Activated T-cell treated with anti-CD3 and anti-CD28 coated beads, Interleukin-2, amount 50 U/mL, for 72 hours (primary cell): ENCODE measurements around the gene BSND. TPM values are rescaled to one million over a fixed set of nuclear protein-coding genes. Genes with fewer than 3 reads are reported as not detected.
A peak's percentile ranks its signal among the peaks of the same experiment; 100 is the strongest.
"Not testable (repeated sequence)": the region's sequence is repeated elsewhere in the genome, so short reads cannot be mapped to it uniquely, and the experiment has no call there.

Source experiments
- ATAC-seq, 2 donors: fragments of 150-1000 bp; cut with Tn5 transposase; replicated peaks in 1 of 2; 2 replicates each; pipeline ENCODE4 v1.10.0; 2021; ENCODE audit warnings: moderate library complexity in 2 of 2, mild to moderate bottlenecking in 1 of 2
- DNase-seq, 2 donors: peaks; one replicate each; pipeline ENCODE4 v3.0.0; 2021 to 2022; ENCODE audit warnings: mixed read lengths in 1 of 2
- H3K27ac Mint-ChIP-seq: one replicate; pipeline ENCODE4 v1.8.0; 2022; ENCODE audit warnings: mild to moderate bottlenecking, moderate library complexity, mixed read lengths
- H3K27me3 Mint-ChIP-seq: one replicate; pipeline ENCODE4 v1.8.0; 2022; ENCODE audit warnings: low read depth, mixed read lengths
- H3K36me3 Mint-ChIP-seq, 2 donors: one replicate each; pipeline ENCODE4 v1.8.0; 2022; ENCODE audit warnings: mixed read lengths in 2 of 2, mild to moderate bottlenecking in 1 of 2; ENCODE audit not compliant: insufficient read depth in 2 of 2
- H3K4me1 Mint-ChIP-seq: one replicate; pipeline ENCODE4 v1.8.0; 2022; ENCODE audit warnings: low read depth, mixed read lengths
- H3K4me3 Mint-ChIP-seq, 2 donors: one replicate each; pipeline ENCODE4 v1.8.0; 2022; ENCODE audit warnings: mild to moderate bottlenecking in 2 of 2, mixed read lengths in 2 of 2, moderate library complexity in 2 of 2
- H3K9me3 Mint-ChIP-seq, 2 donors: one replicate each; pipeline ENCODE4 v1.8.0; 2022; ENCODE audit warnings: mixed read lengths in 2 of 2
- total RNA-seq, 2 donors: library from RNA; stranded (reverse); gene quantifications; one replicate each; pipeline ENCODE4 v1.2.3, GENCODE V29; 2022

The BSND gene
- total RNA-seq, 2 donors from 2014 or later: not detected

GRCh38 chr1:55001311-55001710, 2.6 kb downstream of the BSND start:
- Mint-ChIP-seq H3K27ac (no peak overlapping the region), H3K4me1 (peaks cover 9% of the 10 kb centered on the region), H3K36me3 (no peaks in the 10 kb centered on the region), H3K4me3 (no peak overlapping the region), H3K27me3 (peaks cover 17% of the 10 kb centered on the region), H3K9me3 (no peaks in the 10 kb centered on the region)
- DNase-seq (no peak), ATAC-seq (no peak)

GRCh38 chr1:55002686-55003085, 4.0 kb downstream of the BSND start:
- Mint-ChIP-seq H3K4me1 (no peaks in the 10 kb centered on the region), H3K27me3 (peaks cover 3% of the 10 kb centered on the region), H3K27ac (no peak overlapping the region), H3K9me3 (no peaks in the 10 kb centered on the region), H3K4me3 (no peak overlapping the region), H3K36me3 (no peaks in the 10 kb centered on the region)
- ATAC-seq (no peak), DNase-seq (no peak)

DNA sequence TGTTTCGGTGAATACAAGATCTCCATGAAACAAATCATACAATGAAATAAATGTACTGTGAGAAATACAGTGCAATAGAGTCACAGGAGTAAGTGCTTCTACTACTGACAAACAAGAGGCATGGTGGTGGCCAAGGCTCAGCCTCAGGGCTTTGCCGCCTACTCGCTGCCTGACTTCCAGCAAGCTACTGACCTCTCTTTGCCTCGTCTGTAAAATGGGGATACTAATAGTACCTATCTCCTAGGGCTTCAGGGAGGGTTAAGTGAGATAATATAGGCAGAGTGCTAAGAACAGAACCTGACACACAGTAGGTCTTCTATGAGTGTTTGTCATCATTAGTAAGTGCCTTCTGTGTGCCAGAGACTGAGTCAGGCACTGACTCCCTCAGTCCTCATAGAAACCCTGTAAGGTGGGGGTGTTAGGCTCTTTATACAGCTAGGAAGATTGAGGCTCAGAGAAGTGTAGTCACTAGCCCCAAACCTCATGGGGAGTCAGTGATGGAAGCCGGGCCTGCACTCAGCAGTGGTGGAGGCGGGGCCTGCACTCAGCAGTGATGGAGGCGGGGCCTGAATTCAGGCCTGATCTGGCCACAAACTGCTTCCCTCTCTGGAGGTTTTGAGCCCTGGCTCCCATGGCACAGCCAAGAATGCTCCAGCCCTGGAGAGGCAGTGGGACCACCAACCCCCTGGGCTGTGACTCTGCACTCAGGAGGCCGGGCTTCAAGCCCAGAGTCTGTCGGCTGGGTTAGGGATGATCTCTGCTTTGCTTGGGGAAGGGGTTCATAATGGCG, 6.8 kb downstream of the BSND start:
- no peaks in the 10 kb centered on the region for H3K4me1 Mint-ChIP-seq
- H3K27ac Mint-ChIP-seq: no peak overlapping the region
- H3K36me3 Mint-ChIP-seq: no peaks in the 10 kb centered on the region
- DNase-seq (no peak), ATAC-seq (peak in 1 of 2 donors; percentile 15)
- no peaks in the 10 kb centered on the region for H3K27me3 Mint-ChIP-seq
- H3K9me3 Mint-ChIP-seq: no peaks in the 10 kb centered on the region
- H3K4me3 Mint-ChIP-seq: no peak overlapping the region

GRCh38 chr1:55006931-55007330, 8.2 kb downstream of the BSND start:
- no peak for DNase-seq
- H3K4me3 Mint-ChIP-seq: no peak overlapping the region
- no peaks in the 10 kb centered on the region for H3K9me3 Mint-ChIP-seq
- no peak for ATAC-seq
- H3K36me3 Mint-ChIP-seq: no peaks in the 10 kb centered on the region
- no peaks in the 10 kb centered on the region for H3K4me1 Mint-ChIP-seq
- H3K27ac Mint-ChIP-seq: no peak overlapping the region
- no peaks in the 10 kb centered on the region for H3K27me3 Mint-ChIP-seq

- DNase-seq (no peak), ATAC-seq (no peak)
- H3K27ac Mint-ChIP-seq: no peak overlapping the region
Observed at GRCh38 chr1:55007625-55008024, 8.9 kb downstream of the BSND start.

DNA sequence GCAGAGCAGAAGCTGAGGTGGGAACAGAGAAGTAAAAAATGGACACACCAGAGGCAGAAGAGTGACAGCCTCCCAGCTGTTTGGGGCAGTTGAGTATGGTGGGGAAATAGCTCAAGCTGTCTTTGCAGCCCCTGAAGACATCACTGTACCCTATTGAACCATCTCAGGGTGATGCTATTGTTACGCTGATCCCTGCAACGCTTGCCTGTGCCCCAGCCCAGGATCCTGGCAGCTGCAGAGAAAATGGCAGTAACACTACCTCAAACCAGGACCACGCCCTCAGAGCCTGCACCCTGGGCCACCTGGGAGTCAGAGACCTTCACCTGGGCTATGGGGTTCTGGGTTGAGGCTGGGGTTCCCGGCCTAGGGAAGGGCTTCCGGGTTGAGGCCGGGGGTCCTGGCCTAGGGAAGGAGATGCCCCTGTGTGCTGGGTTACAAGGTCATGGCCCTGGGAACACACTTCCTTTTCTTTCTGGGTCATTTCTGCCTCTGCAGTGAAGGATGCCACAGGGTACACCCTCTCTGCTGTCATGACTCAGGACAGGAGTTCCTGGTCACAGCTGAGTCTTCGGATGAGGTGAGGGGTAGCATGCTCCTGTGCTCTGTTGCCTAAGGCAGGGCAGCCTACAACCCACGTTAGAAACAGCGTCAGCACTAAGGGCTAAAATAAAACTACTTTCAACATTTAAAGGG, 11.6 kb downstream of the BSND start:
- no peaks in the 10 kb centered on the region for H3K36me3 Mint-ChIP-seq
- ATAC-seq (peak in 1 of 2 donors; percentile 56), DNase-seq (no peak)
- H3K4me1 Mint-ChIP-seq: no peaks in the 10 kb centered on the region
- no peaks in the 10 kb centered on the region for H3K9me3 Mint-ChIP-seq
- H3K27ac Mint-ChIP-seq: no peak overlapping the region
- H3K4me3 Mint-ChIP-seq: no peak overlapping the region
- H3K27me3 Mint-ChIP-seq: peaks cover 25% of the 10 kb centered on the region

More at GRCh38 chr1:55007625-55008024, 8.9 kb downstream of the BSND start:
- Mint-ChIP-seq H3K36me3 (no peaks in the 10 kb centered on the region), H3K27me3 (peaks cover 5% of the 10 kb centered on the region), H3K4me1 (no peaks in the 10 kb centered on the region), H3K4me3 (no peak overlapping the region), H3K9me3 (no peaks in the 10 kb centered on the region)

GRCh38 chr1:55010887-55011217, 12.1 kb downstream of the BSND start:
- Mint-ChIP-seq H3K27me3 (peaks cover 30% of the 10 kb centered on the region), H3K27ac (no peak overlapping the region), H3K9me3 (no peaks in the 10 kb centered on the region), H3K4me1 (no peaks in the 10 kb centered on the region), H3K4me3 (no peak overlapping the region), H3K36me3 (no peaks in the 10 kb centered on the region)
- DNase-seq (no peak), ATAC-seq (peak in 1 of 2 donors; percentile 47)

DNA sequence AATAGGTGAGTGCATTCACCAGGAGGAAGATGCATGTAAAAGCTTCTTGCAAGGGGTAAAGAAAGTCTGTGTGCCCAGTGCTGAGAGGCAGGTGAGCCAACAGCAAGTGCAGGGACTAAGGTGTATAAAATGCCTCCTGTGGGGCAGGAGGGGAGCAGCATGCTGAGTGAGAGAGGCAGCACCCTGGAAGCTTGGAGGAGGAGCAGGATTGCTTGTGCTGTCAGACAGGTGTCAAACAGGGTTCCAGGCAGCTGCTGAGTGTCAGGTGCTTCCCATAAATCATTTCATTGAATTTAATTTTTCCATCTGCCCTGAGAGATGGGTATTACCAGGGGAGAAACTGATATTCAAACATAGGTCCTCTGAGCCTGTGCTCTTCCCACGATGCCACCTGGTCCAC, 13.9 kb downstream of the BSND start:
- Mint-ChIP-seq H3K27me3 (peaks cover 34% of the 10 kb centered on the region), H3K36me3 (no peaks in the 10 kb centered on the region), H3K4me3 (no peak overlapping the region), H3K9me3 (no peaks in the 10 kb centered on the region), H3K4me1 (no peaks in the 10 kb centered on the region), H3K27ac (no peak overlapping the region)
- ATAC-seq: no peak
- DNase-seq: no peak

DNA sequence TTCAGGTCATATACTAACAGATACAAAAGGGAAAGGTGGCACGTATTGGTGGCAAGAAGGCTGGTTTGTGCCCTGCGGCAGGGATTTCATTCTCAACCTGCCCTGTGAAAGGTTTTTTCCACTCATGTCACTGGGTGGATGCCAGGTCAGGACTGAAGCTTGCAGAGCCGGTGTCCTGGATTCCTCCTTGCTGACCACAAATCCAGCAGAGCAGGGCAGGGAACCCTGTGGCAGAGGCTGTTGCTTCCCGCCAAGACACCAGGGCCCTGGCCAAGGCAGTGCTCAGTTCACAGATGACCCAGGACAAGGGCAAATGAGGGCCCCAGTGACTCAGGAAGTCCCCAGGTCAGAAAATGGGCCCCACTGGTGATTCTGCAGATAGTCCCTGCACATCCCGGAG, 16.4 kb downstream of the BSND start:
- DNase-seq (no peak), ATAC-seq (no peak)
- no peaks in the 10 kb centered on the region for H3K36me3 Mint-ChIP-seq
- no peak overlapping the region for H3K27ac Mint-ChIP-seq
- H3K4me1 Mint-ChIP-seq: no peaks in the 10 kb centered on the region
- H3K4me3 Mint-ChIP-seq: no peak overlapping the region
- H3K27me3 Mint-ChIP-seq: peaks cover 36% of the 10 kb centered on the region
- H3K9me3 Mint-ChIP-seq: no peaks in the 10 kb centered on the region

GRCh38 chr1:55015731-55016620, 17.2 kb downstream of the BSND start:
- H3K27me3 Mint-ChIP-seq: peaks cover 41% of the 10 kb centered on the region
- H3K4me1 Mint-ChIP-seq: no peaks in the 10 kb centered on the region
- DNase-seq (no peak), ATAC-seq (no peak)
- no peak overlapping the region for H3K27ac Mint-ChIP-seq
- no peaks in the 10 kb centered on the region for H3K9me3 Mint-ChIP-seq
- no peaks in the 10 kb centered on the region for H3K36me3 Mint-ChIP-seq
- H3K4me3 Mint-ChIP-seq: no peak overlapping the region

DNA sequence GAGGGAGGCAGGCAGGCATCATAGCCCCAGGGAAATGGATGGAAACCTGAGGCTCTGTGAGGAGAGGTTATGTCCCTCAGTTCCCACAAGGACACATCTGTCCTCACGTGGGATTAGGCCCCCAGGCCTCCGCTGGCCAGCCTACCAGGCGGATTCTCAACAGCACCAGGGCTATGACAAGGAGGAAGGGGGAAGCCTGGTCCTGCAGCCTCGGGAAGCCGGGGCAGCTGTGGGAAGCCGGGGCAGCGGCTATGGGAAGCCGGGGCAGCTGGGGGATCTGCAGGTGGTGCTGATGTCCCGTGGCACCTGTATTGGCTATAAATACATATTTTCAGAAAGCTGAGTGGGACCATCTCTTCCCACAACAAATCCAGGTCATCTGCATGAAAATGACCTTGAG, 19.7 kb downstream of the BSND start:
- no peaks in the 10 kb centered on the region for H3K4me1 Mint-ChIP-seq
- H3K27ac Mint-ChIP-seq: no peak overlapping the region
- H3K4me3 Mint-ChIP-seq: no peak overlapping the region
- no peaks in the 10 kb centered on the region for H3K36me3 Mint-ChIP-seq
- peaks cover 30% of the 10 kb centered on the region for H3K27me3 Mint-ChIP-seq
- H3K9me3 Mint-ChIP-seq: no peaks in the 10 kb centered on the region
- ATAC-seq: no peak
- no peak for DNase-seq

DNA sequence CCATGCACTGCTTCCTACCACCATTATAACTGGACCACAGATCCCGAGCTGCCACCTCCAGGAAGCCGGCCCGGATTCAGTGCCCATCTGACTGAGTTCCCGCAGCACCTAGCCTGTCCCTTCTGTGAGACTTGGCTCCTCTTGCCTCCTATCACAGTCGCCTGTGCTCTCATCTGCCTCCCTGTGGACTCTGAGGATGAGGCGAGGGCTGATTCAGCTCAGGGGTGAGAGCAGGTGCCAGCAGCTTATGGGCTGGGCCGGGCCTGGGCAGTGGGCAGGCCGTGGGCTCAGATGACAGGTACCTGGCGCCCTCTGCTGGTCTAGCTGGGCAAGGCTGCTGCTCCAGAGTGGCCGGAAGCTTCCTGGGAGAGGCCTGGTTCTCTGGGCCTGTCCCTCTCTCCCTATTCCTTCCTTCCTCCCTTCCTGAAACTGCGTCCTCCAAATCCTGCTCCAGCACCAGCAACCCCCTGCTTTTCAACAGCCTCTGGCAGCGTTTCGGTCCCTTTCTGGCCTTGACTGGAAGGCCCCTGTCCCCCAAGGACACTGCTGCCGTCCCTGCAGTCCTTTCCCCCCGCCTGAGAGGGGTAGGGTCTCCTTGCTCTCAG, 23.3 kb downstream of the BSND start:
- peak; percentile 78 to 82 for DNase-seq
- Mint-ChIP-seq H3K27ac (no peak overlapping the region), H3K27me3 (peaks cover 6% of the 10 kb centered on the region), H3K4me3 (no peak overlapping the region), H3K9me3 (no peaks in the 10 kb centered on the region), H3K4me1 (peaks cover 5% of the 10 kb centered on the region), H3K36me3 (no peaks in the 10 kb centered on the region)
- peak; percentile 98 to 99 for ATAC-seq

- H3K9me3 Mint-ChIP-seq, H3K4me1 Mint-ChIP-seq, ATAC-seq, H3K36me3 Mint-ChIP-seq, H3K27ac Mint-ChIP-seq, H3K27me3 Mint-ChIP-seq, H3K4me3 Mint-ChIP-seq, DNase-seq: not testable (repeated sequence)
Observed at GRCh38 chr1:55024163-55024562, 25.4 kb downstream of the BSND start.
